GM11168 (cell line): ENCODE results near the gene OR13C3.
"Not testable (repeated sequence)": the region's sequence is repeated elsewhere in the genome, so short reads cannot be mapped to it uniquely, and the experiment has no call there.

Source experiments
- in situ Hi-C: fragments of 300-500 bp; cut with MboI; formaldehyde crosslinking; loops from one replicate; pipeline ENCODE4 v1.12.0; 2022; ENCODE audit warnings: low sequenced_read_pairs; ENCODE audit not compliant: unreplicated experiment

OR13C3 gene

DNA sequence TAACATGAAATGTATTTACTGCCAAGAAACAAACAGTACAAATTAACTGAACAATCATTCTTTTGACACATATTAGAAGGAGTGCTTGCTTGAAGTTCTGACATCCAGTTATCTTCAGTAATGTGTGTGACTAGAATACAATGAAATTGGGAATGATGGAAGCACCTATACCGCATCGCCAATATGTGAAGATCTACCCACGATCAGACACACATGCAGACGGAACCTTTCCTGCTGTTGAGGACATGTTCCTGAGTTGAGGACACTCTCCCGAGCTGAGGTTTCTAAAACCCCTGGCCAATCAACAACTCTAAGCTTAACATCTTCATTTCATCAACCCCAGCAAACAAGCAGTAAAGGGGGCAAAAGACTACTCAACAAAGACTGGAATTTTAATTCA is at the start of gene OR13C3:
Gene OR13C3 (minus strand): TSS at position 101 of the 400 bp plus-strand sequence. CDS start 133 bp downstream, outside the sequence.
- in situ Hi-C loops: no loop called here

DNA sequence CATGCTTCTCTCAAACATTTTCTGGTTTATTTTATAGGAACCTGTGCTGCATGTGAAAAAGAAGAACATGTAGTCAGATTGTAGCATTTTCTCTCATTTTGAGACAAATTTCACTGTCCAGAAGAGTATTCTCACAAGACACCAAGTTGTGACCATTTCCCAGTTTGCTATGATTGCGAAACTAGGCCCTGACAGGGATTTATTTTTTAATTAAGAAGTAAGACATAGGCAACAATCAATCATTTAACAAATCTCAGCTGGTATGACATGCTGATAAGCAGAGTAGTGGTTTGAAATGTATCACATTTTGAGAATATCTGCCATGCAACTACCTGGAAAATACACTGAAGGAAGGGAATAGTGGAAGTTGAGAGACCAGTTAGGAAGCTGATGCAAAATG is 43.9 kb upstream of the OR13C3 start:
- in situ Hi-C loops: no loop called here

DNA sequence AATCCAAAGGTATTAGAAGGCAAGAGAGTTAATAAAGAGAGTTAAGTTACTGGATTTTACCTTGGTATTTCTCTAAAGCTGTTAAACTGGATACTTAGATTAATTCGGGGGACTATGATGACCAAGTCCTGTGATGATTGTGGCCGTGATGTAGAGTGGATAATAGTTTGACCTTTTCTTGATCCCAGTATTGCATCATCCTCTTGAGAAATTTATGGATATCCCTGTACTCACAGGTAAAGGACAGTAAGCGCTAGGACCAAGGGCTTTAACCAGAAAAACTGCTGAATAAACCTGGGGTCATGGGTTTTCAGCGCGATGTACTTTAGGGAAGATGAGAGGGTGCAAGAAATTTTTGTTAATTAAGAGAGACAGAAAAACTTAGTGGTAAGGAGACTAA is 40.6 kb upstream of the OR13C3 start:
- in situ Hi-C loops: no loop called here

GRCh38 chr9:104575456-104575855 is 38.8 kb upstream of the OR13C3 start:
- in situ Hi-C loops: no loop called here

DNA sequence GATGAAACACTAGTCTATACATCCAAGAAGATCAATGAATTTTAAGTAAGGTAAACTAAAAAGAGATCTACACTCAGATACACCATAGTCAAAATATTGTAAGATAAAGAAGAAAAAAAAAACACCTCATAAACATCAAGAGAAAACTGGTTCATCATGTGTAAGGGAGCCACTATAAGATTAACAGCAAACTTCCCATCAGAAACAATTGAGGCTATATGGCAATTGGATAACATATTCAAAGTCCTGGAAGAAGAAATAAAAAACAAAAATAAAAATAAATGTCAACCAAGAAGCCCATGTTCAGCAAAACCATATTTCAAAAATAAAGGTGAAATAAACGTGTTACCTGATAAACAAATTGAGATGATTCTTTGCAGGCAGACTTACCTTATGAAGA is 36.0 kb upstream of the OR13C3 start:
- in situ Hi-C loops: no loop called here

DNA sequence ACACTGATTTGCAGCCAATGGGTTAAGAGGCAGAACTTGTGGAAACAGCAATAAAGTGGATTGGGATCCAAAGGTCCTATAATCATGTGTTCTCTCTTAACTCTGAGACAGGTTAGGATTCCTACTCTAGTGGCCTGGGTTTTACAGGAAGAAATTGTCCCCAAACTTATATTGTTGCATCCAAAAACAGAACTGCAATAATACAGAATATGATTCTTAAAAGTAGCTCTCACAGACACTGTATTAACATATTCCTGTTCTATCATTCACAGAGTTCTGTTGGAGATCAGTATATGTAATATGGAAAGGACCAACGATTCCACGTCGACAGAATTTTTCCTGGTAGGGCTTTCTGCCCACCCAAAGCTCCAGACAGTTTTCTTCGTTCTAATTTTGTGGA is 32.2 kb upstream of the OR13C3 start, which contains the start of gene OR13C8:
Gene OR13C8 (plus strand): TSS at position 301 of the 400 bp plus-strand sequence. CDS start 0 bp downstream, at position 301.
- in situ Hi-C loops: no loop called here

- in situ Hi-C loops: no loop called here
Observed at GRCh38 chr9:104564358-104564757, 27.7 kb upstream of the OR13C3 start.

GRCh38 chr9:104556830-104557634 is 20.4 kb upstream of the OR13C3 start:
- in situ Hi-C loops: no loop called here

DNA sequence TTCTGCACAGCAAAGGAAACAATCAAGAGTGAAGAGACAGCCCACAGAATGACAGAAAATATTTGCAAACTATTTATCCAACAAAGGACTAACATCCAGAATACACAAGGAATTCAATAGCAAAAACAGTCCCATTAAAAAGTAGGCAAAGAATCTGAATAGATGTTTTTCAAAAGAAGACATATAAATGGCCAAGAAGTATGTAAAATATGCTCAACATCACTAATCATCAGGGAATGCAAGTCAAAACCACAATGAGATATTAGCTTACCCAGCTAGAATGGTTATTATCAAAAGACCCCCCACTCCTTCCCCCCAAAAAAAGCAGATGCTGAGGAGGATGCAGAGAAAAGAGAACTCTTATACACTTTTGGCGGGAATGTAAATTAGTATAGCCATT is 18.9 kb upstream of the OR13C3 start:
- in situ Hi-C loops: no loop called here

GRCh38 chr9:104553261-104553660 is 16.6 kb upstream of the OR13C3 start:
- in situ Hi-C loops: no loop called here

DNA sequence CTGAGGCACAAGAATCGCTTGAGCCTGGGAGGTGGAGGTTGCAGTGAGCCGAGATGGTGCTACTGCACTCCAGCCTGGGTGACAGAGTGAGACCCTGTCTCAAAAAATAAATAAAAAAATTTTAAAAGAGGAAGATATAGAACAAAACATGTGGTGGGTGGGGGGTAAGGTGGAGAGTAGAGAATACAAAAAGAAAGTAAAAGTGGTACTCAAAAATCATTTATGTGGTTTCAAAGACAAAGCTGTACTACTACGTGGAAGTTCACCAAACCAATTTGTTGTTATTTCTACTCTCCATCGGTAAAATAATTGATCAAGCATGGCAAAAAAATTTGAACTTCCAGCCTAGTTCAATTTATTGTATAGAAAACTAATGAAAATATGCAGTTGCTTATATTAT is 8.0 kb upstream of the OR13C3 start:
- in situ Hi-C loops: no loop called here

DNA sequence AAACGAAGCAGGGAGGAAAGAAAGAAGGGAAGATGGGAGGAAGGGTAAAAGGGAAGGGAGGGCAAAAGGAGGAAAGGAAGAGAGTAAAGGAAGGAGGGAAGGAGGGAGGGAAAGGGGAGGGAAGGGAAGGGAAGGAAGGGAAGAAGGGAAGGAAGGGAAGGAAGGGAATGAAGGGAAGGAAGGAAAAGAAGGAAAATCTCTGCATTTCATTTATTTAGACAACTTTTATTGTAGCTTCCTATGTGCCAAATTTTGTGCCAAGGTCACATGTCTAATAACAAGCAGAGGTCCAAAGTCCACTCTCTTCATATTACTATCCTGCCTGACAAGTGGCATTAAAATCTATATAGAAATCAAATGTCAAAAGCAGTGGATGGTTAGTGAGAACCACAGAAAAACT is 2.6 kb upstream of the OR13C3 start:
- in situ Hi-C loops: no loop called here

DNA sequence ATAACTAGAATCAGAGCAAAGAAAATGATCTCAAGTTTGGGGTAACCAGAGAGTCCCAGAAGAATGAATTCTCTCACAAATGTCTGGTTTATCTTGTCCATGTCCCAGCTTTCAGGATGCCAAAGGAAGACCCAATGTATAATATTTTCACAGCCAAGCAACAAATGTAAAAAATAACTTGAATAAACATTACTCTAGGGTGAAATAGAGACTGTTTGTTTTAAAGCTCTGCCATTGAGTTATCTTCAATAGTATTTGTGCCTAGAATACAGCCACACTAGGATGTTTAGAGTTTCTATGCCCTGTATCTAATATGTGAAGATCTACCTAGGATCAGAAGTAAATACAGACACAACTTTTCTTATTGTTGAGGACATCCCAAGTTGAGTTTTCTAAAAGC is 9.5 kb downstream of the OR13C3 start, which contains the start of gene OR13C4:
Gene OR13C4 (minus strand): TSS at position 101 of the 400 bp plus-strand sequence. CDS start 0 bp downstream, at position 101.
- in situ Hi-C loops: no loop called here

DNA sequence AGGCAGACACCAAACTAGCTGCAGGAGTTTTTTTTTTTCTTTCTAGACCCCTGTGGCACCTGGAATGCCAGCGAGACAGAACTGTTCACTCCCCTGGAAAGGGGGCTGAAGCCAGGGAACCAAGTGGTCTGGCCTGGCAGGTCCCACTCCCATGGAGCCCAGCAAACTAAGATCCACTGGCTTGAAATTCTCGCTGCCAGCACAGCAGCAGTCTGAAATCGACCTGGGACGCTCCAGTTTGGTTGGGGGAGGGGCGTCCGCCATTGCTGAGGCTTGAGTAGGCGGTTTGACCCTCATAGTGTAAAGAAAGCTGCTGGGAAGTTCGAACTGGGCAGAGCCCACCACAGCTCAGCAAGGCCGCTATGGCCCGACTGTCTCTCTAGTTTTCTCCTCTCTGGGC is 16.4 kb downstream of the OR13C3 start:
- in situ Hi-C loops: not testable (repeated sequence)

- in situ Hi-C loops: no loop called here
Observed at GRCh38 chr9:104514901-104515300, 21.8 kb downstream of the OR13C3 start.

DNA sequence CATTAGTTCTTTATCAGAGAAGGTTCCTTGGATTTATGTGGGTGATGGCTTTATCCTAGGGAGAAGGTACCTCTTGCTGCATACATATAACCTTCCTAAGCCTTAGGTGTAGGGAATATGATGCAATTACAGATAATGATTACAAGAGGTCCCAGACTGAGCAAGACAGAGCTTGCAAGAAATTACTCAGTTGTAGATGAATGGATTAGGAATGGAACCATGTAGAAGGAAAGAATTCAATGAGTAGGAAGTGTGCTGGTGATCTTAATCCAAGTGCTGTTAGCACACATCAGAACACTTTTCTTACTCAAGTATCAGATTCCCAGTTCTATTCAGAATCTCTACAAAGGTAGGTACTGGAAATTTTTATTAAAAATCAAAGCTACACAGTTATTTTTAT is 30.1 kb downstream of the OR13C3 start:
- in situ Hi-C loops: no loop called here

GRCh38 chr9:104503963-104504362 is 32.7 kb downstream of the OR13C3 start, which contains the start of gene OR13F1:
OR13F1 (plus strand) TSS chr9:104504263; CDS start chr9:104504263, 0 bp downstream.
- in situ Hi-C loops: no loop called here

- in situ Hi-C loops: no loop called here
Observed at GRCh38 chr9:104503440-104503839, 33.2 kb downstream of the OR13C3 start.

GRCh38 chr9:104494808-104495207 is 41.8 kb downstream of the OR13C3 start:
- in situ Hi-C loops: no loop called here
